ENCODE data around the gene RNF40. TPM values are rescaled to one million over a fixed set of nuclear protein-coding genes. Genes with fewer than 3 reads are reported as not detected.

RNF40 gene
- 56.7 and 58.8 TPM in 2 replicates for total RNA-seq

GRCh38 chr16:30761928-30762902 lies at the start of gene RNF40, which contains the start of gene CFAP119:
RNF40 (plus strand) TSS chr16:30762322; CDS start chr16:30762546, 224 bp downstream.
CFAP119 (minus strand) TSS chr16:30762062; CDS start chr16:30761748, 314 bp downstream.

DNA sequence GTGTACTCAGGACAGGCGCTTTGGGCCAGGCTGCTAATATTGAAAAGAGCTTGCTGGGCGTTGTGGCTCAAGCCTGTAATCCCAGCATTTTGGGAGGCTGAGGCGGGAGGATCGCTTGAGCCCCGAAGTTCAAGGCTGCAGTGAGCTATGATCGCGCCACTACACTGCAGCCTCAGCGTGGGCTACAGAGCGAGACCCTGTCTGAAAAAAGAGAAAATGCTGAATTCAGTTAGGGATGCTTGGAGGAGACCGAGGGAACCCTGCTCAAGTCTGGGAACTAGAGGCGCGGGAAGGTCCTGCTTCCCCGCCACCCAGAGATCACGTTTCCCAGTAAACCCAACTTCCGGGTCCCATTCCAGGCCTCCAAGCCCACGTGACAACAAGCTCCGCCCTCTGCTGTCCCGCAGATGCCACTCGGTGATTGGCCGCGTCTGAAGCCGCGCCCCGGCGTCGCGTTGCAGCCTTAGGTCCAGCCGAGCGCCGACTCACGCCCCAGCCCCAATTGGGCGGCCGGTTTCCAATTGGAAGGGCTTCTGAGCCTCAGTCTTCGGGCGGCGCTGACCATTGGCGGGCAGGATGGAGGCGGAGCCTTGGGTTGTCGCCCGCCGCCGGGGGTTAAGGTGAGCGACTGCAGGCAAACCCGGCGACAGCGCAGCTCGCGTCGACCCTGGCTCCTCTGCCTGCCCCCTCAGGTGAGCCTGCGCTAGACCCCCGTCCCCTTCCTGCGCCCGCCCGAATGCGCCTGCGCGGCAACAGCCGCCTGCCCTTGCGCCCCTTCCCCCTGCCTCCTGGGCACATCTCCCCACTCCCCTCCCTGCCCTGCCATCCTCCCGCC lies 14.1 kb upstream of the RNF40 start, which contains the start of gene PHKG2:
Gene PHKG2, plus strand, starts transcription at position 627 of the 835 bp plus-strand sequence. CDS start 396 bp downstream, outside the sequence.

DNA sequence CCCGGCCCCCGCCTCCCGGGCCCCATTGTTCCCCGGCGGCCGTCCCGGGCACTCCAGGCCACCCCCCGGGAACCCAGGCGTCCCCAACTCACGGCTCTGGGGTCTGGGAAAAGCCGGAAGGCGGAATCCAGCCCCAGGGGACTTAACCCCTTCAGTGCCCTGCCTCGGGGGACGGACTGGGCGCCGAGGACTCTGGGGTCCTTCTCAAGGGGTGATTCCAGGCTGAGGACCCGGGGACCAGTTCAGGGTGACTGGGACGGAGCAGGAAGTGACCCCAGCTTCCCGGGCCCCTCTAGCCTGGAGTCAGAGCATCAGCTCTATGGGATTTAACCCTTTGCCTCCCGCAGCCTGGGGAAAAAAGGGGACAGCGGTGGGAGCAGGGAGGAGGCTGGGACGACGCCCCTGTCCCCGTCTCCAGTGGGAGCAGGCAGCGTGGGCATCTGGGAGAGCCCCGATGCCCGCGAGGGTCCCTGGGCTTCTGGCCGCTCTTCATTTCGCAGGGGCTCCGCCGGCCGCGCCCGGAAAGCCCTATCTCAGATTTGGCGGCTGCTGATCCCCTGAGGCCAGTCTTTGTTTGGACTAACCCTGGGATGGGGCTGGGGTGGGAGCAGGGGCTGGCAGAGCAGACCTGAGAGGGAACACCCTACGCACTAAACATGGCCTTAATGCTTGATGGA lies 25.0 kb downstream of the RNF40 start, which contains the start of gene ZNF629:
Gene ZNF629, minus strand, starts transcription at position 270 of the 677 bp plus-strand sequence. CDS start 2,723 bp downstream, outside the sequence.

Other genes with a start within 250 kb of the RNF40 start
- 23.6 and 24.8 TPM in 2 replicates for gene ZNF768, start 235.8 kb upstream of the RNF40 start, total RNA-seq
- 6.9 and 11.3 TPM in 2 replicates for gene ZNF747, start 227.5 kb upstream of the RNF40 start, total RNA-seq
- gene ZNF764, start 203.9 kb upstream of the RNF40 start, total RNA-seq, result 7.3 and 9.0 TPM in 2 replicates
- 6.6 and 11.7 TPM in 2 replicates for gene ZNF688, start 190.6 kb upstream of the RNF40 start, total RNA-seq
- gene ZNF785, start 176.6 kb upstream of the RNF40 start, total RNA-seq, result 4.9 and 8.1 TPM in 2 replicates
- gene ZNF689, start 151.9 kb upstream of the RNF40 start, total RNA-seq, result 3.6 and 7.5 TPM in 2 replicates
- gene PRR14, start 111.4 kb upstream of the RNF40 start, total RNA-seq, result 5.0 and 12.6 TPM in 2 replicates
- gene FBRS, start 103.9 kb upstream of the RNF40 start, total RNA-seq, result 17.8 and 19.7 TPM in 2 replicates
- 10.8 and 13.1 TPM in 2 replicates for gene SRCAP, start 63.2 kb upstream of the RNF40 start, total RNA-seq
- gene PHKG2, start 13.9 kb upstream of the RNF40 start, total RNA-seq, result 14.4 and 18.3 TPM in 2 replicates
- gene CFAP119, start 260 bp upstream of the RNF40 start, total RNA-seq, result 2.1 TPM in 1 of 2 replicates, not detected in the other
- gene ZNF629, start 24.9 kb downstream of the RNF40 start, total RNA-seq, result 12.1 and 12.8 TPM in 2 replicates
- gene BCL7C, start 131.8 kb downstream of the RNF40 start, total RNA-seq, result 39.0 and 40.1 TPM in 2 replicates
- 0.54 and 0.81 TPM in 2 replicates for gene CTF1, start 134.3 kb downstream of the RNF40 start, total RNA-seq
- gene FBXL19, start 161.2 kb downstream of the RNF40 start, total RNA-seq, result 15.2 and 21.5 TPM in 2 replicates
- gene ORAI3, start 186.7 kb downstream of the RNF40 start, total RNA-seq, result 23.8 and 44.4 TPM in 2 replicates
- 3.1 and 4.5 TPM in 2 replicates for gene SETD1A, start 195.4 kb downstream of the RNF40 start, total RNA-seq
- gene HSD3B7, start 222.9 kb downstream of the RNF40 start, total RNA-seq, result 6.8 and 11.6 TPM in 2 replicates
- gene STX1B, start 248.3 kb downstream of the RNF40 start, total RNA-seq, result 0.16 and 0.18 TPM in 2 replicates